NT2/D1 (cell line): ENCODE measurements around the gene EFR3B.

Experiments
- DNase-seq: peaks from one replicate; pipeline ENCODE4 v3.0.0-alpha.2; 2011; ENCODE audit warnings: low read depth, low spot score
- H3K27me3 ChIP-seq: 2 replicates; pipeline ENCODE4 v1.6.0; 2011; ENCODE audit warnings: mild to moderate bottlenecking; ENCODE audit not compliant: insufficient read length, insufficient read depth
- H3K36me3 ChIP-seq: 2 replicates; pipeline ENCODE4 v1.6.1; 2011; ENCODE audit warnings: mild to moderate bottlenecking, low read length, mixed read lengths; ENCODE audit not compliant: insufficient read depth, insufficient read length
- H3K4me1 ChIP-seq: 2 replicates; pipeline ENCODE4 v1.5.1; 2011; ENCODE audit not compliant: insufficient read depth, insufficient read length
- H3K4me3 ChIP-seq: 2 replicates; pipeline ENCODE4 v1.5.1; 2011; ENCODE audit warnings: low read depth; ENCODE audit not compliant: insufficient read length
- H3K9ac ChIP-seq: 2 replicates; pipeline ENCODE4 v1.6.0; 2011; ENCODE audit warnings: low read depth; ENCODE audit not compliant: insufficient read length
- H3K9me3 ChIP-seq: 2 replicates; pipeline ENCODE4 v1.5.1; 2011; ENCODE audit warnings: mild to moderate bottlenecking, low read length; ENCODE audit not compliant: insufficient read depth
- SUZ12 ChIP-seq: IDR thresholded peaks from 2 replicates; pipeline ENCODE4 v1.6.1; 2011; ENCODE audit not compliant: insufficient read length, insufficient read depth; ENCODE audit errors: extremely low read depth
- YY1 ChIP-seq: IDR thresholded peaks from 2 replicates; pipeline ENCODE4 v1.6.1; 2011; ENCODE audit not compliant: insufficient read length, insufficient read depth
- ZNF274 ChIP-seq: IDR thresholded peaks from 2 replicates; pipeline ENCODE4 v1.6.1; 2011; ENCODE audit warnings: mild to moderate bottlenecking, low read depth, low read length

Gene EFR3B

DNA sequence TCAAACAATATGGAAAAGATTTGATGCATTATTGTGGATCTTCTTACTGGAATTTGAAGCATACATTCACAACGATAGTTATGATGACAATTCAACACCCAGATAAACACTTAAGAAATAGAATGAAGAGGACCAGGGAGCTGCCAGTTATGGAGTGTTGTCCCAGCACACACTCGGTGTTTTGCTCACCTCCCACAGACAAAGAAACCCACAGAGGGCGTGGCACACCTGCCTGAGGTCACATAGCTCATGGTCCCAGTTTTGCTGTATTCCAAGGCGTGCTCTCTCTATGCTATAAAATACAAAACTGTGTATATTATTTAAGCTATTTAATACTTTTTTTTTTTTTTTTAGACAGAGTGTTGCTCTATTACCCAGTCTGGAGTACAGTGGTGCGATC is 31.1 kb downstream of the EFR3B start:
- Histone ChIP-seq H3K4me3 (no peak overlapping the region), H3K9ac (no peak overlapping the region), H3K4me1 (peaks cover 2% of the 10 kb centered on the region), H3K36me3 (no peaks in the 10 kb centered on the region), H3K9me3 (no peaks in the 10 kb centered on the region), H3K27me3 (no peaks in the 10 kb centered on the region)
- TF ChIP-seq SUZ12, result no peak
- TF ChIP-seq YY1, result no peak
- no peak for TF ChIP-seq ZNF274
- no peak for DNase-seq

DNA sequence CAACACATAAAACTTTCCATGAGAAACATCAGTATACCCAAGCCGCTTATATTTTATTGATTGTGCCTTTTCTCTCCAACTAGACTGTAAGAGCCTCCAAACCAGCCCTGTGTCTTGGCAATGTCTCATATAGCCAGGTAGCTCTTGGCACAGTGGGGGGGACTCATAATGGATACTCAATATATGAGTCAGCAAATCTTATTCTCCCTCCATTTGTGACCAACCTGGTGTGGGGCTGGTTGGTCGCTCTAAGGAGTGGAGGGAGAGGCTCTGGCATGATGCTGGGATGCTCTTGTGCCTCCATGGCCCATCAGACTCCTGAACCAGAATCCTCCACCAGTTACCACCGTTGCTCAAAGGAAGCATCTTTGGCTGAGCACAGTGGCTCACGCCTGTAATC is 32.0 kb downstream of the EFR3B start:
- Histone ChIP-seq H3K27me3 (no peaks in the 10 kb centered on the region), H3K36me3 (no peaks in the 10 kb centered on the region), H3K4me1 (peaks cover 2% of the 10 kb centered on the region), H3K9ac (no peak overlapping the region), H3K4me3 (no peak overlapping the region), H3K9me3 (no peaks in the 10 kb centered on the region)
- no peak for DNase-seq
- no peak for TF ChIP-seq YY1
- TF ChIP-seq SUZ12, result no peak

DNA sequence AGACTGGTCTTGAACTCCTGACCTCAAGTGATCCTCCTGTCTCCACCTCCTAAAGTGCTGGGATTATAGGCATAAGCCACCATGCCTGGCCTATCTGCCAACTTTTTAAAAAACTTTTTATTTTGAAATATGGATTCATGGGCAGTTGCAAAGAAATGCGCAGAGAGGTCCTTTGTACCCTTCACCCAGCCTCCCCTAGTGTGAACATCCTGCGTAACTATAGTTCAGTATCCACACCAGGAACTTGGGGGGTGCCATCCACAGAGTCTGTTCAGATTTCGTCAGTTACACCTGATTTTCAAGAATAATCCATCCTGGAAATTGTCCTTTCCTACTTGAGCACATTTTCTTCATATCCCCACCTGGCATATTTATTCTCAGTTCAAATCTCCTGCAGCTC is 33.0 kb downstream of the EFR3B start:
- TF ChIP-seq YY1, result no peak
- no peak for TF ChIP-seq SUZ12
- TF ChIP-seq ZNF274, result no peak
- Histone ChIP-seq H3K36me3 (no peaks in the 10 kb centered on the region), H3K9me3 (no peaks in the 10 kb centered on the region), H3K27me3 (no peaks in the 10 kb centered on the region), H3K4me3 (no peak overlapping the region), H3K9ac (no peak overlapping the region), H3K4me1 (peaks cover 2% of the 10 kb centered on the region)
- DNase-seq, result no peak

- Histone ChIP-seq H3K9me3 (no peaks in the 10 kb centered on the region), H3K4me1 (peaks cover 2% of the 10 kb centered on the region), H3K9ac (no peak overlapping the region), H3K36me3 (no peaks in the 10 kb centered on the region), H3K4me3 (no peak overlapping the region), H3K27me3 (no peaks in the 10 kb centered on the region)
- TF ChIP-seq SUZ12 (no peak), ZNF274 (no peak), YY1 (no peak)
- DNase-seq, result no peak
Observed at GRCh38 chr2:25076749-25077148, 34.9 kb downstream of the EFR3B start.

DNA sequence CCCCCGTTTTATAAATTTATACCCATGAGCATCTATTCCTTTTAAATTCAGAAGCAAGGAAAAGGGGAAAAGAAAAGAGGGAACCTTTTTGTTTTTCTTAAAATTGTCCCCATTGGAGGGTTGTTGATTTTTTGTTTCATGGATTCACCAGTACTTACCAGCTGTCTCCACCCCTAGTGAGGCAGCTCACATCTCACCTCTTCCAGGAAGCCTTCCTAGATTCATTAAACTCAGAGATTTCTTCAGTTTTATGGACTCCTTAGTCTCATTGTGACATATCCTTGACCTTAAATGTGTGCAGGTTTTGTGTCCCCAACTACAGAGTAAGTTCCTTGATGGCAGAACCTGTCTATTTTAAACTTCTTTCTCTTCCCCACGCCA is 35.9 kb downstream of the EFR3B start:
- H3K4me3 ChIP-seq, result no peak overlapping the region
- H3K9ac ChIP-seq, result no peak overlapping the region

GRCh38 chr2:25078170-25079049 is 36.5 kb downstream of the EFR3B start:
- H3K4me1 ChIP-seq, result no peaks in the 10 kb centered on the region
- no peak overlapping the region for H3K4me3 ChIP-seq
- no peaks in the 10 kb centered on the region for H3K9me3 ChIP-seq
- no peaks in the 10 kb centered on the region for H3K27me3 ChIP-seq
- no peak for DNase-seq
- TF ChIP-seq SUZ12, result no peak
- TF ChIP-seq ZNF274, result no peak
- no peak for TF ChIP-seq YY1
- H3K9ac ChIP-seq, result no peak overlapping the region
- H3K36me3 ChIP-seq, result no peaks in the 10 kb centered on the region

More for the DNA sequence above, 35.9 kb downstream of the EFR3B start:
- no peak for DNase-seq
- Histone ChIP-seq H3K27me3 (no peaks in the 10 kb centered on the region), H3K9me3 (no peaks in the 10 kb centered on the region), H3K36me3 (no peaks in the 10 kb centered on the region), H3K4me1 (peaks cover 2% of the 10 kb centered on the region)
- TF ChIP-seq ZNF274 (no peak), YY1 (no peak), SUZ12 (no peak)

- Histone ChIP-seq H3K27me3 (no peaks in the 10 kb centered on the region), H3K4me3 (no peak overlapping the region), H3K9me3 (no peaks in the 10 kb centered on the region), H3K9ac (no peak overlapping the region), H3K4me1 (no peaks in the 10 kb centered on the region), H3K36me3 (no peaks in the 10 kb centered on the region)
- no peak for TF ChIP-seq SUZ12
- TF ChIP-seq ZNF274, result no peak
- DNase-seq, result no peak
Observed at GRCh38 chr2:25079050-25079635, 37.3 kb downstream of the EFR3B start.
